IPS DF 4.7 (cell line): ENCODE data around the gene SAA4.
"Not testable (repeated sequence)": the region's sequence is repeated elsewhere in the genome, so short reads cannot be mapped to it uniquely, and the experiment has no call there.

Experiments
- DNase-seq: peaks from one replicate; pipeline ENCODE4 v3.0.0-alpha.2; 2013; ENCODE audit warnings: low spot score; ENCODE audit errors: extremely low read depth

The SAA4 gene

GRCh38 chr11:18236664-18237356 lies at the start of gene SAA4:
SAA4 (minus strand) TSS chr11:18236802; CDS start chr11:18235926, 876 bp downstream.
- DNase-seq, result no peak

- no peak for DNase-seq
Observed at GRCh38 chr11:18285841-18286240, 49.2 kb upstream of the SAA4 start.

- DNase-seq, result no peak
Observed at GRCh38 chr11:18282626-18283025, 46.0 kb upstream of the SAA4 start.

- no peak for DNase-seq
Observed at GRCh38 chr11:18280438-18281045, 43.9 kb upstream of the SAA4 start.

GRCh38 chr11:18277565-18278271 lies 41.1 kb upstream of the SAA4 start:
- no peak for DNase-seq

GRCh38 chr11:18271206-18271605 lies 34.6 kb upstream of the SAA4 start:
- no peak for DNase-seq

GRCh38 chr11:18270102-18270501 lies 33.5 kb upstream of the SAA4 start:
- DNase-seq, result no peak

- not testable (repeated sequence) for DNase-seq
Observed at GRCh38 chr11:18269252-18269651, 32.6 kb upstream of the SAA4 start.

- DNase-seq, result not testable (repeated sequence)
Observed at GRCh38 chr11:18267335-18268133, 30.9 kb upstream of the SAA4 start.

- no peak for DNase-seq
Observed at GRCh38 chr11:18265949-18266348, 29.3 kb upstream of the SAA4 start, which contains the start of gene SAA1. SAA1 (plus strand) TSS chr11:18266264; CDS start chr11:18266888, 624 bp downstream.

GRCh38 chr11:18264677-18265555 lies 28.3 kb upstream of the SAA4 start:
- DNase-seq, result no peak

- no peak for DNase-seq
Observed at GRCh38 chr11:18264035-18264434, 27.4 kb upstream of the SAA4 start.

- peak; percentile 14 for DNase-seq
Observed at GRCh38 chr11:18262681-18263350, 26.2 kb upstream of the SAA4 start.

GRCh38 chr11:18261721-18262120 lies 25.1 kb upstream of the SAA4 start:
- no peak for DNase-seq

GRCh38 chr11:18259259-18259658 lies 22.7 kb upstream of the SAA4 start:
- DNase-seq, result no peak

- DNase-seq, result no peak
Observed at GRCh38 chr11:18254781-18255361, 18.3 kb upstream of the SAA4 start.

GRCh38 chr11:18253778-18254338 lies 17.3 kb upstream of the SAA4 start:
- no peak for DNase-seq

- DNase-seq, result no peak
Observed at GRCh38 chr11:18253233-18253632, 16.6 kb upstream of the SAA4 start.

- no peak for DNase-seq
Observed at GRCh38 chr11:18248561-18248960, 12.0 kb upstream of the SAA4 start, which contains the start of gene SAA2. SAA2 (minus strand) TSS chr11:18248668; CDS start chr11:18248011, 657 bp downstream.
